Spleen (tissue), 7 donors: ENCODE results near the gene DAPK2.

Source experiments
- POLR2A ChIP-seq, 3 donors: fragments of 450-650 bp; IDR thresholded peaks; one replicate each; pipeline ENCODE4 v1.5.1; 2017; ENCODE audit warnings: antibody characterized with exemption in 3 of 3, mild to moderate bottlenecking in 1 of 3
- POLR2AphosphoS5 ChIP-seq, 3 donors: sonication (generic); formaldehyde crosslinking; IDR thresholded peaks; one replicate each; pipeline ENCODE4 v1.5.1; 2017; ENCODE audit warnings: antibody characterized with exemption in 3 of 3
- TF ChIP-seq, protein P1 (sequence below), 11 experiments: fragments of 200-600 bp in 7 of 11; fragments of 450-650 bp in 4 of 11; sonication (generic) in 4 of 11; IDR thresholded peaks in 8 of 11; conservative IDR thresholded peaks in 3 of 11; 1 replicate in 7 of 11; 2 replicates in 4 of 11; pipeline versions ENCODE4 v1.4.0 to v1.8.0; 2016 to 2021; ENCODE audit warnings: antibody characterized with exemption in 11 of 11, inconsistent platforms in 4 of 11, mild to moderate bottlenecking in 1 of 11
- donor health status: DM: no; HTN: no; CAD: no; lungs with moderate emphysema.
- donor health status: DM: no; HTN: no; CAD: no.
- donor health status: DM: no; HTN: no; CAD: no.

DNA sequence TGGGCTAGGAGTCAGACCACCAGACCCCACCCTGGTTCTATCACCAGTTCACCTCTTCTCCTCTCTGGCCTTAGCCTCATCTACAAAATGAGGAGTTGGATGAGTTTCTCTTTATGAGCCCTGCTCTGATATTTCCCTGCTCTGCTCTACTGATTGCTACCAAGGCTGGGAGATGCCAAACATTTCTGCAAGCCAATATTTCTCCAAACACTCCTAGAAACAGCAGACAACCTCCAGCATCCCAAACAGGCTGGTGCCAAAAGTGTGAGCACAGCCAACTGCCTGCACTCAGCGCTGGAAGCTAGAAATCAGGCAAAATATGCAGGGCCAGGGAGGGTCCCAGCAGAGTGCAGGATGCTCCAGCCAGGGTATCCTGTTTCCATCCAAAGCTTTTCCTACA, 10.8 kb downstream of the DAPK2 start:
- TF ChIP-seq, protein P1, sequence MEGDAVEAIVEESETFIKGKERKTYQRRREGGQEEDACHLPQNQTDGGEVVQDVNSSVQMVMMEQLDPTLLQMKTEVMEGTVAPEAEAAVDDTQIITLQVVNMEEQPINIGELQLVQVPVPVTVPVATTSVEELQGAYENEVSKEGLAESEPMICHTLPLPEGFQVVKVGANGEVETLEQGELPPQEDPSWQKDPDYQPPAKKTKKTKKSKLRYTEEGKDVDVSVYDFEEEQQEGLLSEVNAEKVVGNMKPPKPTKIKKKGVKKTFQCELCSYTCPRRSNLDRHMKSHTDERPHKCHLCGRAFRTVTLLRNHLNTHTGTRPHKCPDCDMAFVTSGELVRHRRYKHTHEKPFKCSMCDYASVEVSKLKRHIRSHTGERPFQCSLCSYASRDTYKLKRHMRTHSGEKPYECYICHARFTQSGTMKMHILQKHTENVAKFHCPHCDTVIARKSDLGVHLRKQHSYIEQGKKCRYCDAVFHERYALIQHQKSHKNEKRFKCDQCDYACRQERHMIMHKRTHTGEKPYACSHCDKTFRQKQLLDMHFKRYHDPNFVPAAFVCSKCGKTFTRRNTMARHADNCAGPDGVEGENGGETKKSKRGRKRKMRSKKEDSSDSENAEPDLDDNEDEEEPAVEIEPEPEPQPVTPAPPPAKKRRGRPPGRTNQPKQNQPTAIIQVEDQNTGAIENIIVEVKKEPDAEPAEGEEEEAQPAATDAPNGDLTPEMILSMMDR (IDR thresholded peaks at IDR 0.05 in 8 of 11, conservative IDR thresholded peaks at IDR 0.05 in 3 of 11), result no peak
- TF ChIP-seq POLR2AphosphoS5 (IDR thresholded peaks at IDR 0.05) (no peak), POLR2A (IDR thresholded peaks at IDR 0.05) (no peak)
